Calu3 (cell line): ENCODE results near the gene GLCE. TPM values are rescaled to one million over a fixed set of nuclear protein-coding genes. Genes with fewer than 3 reads are reported as not detected.

Experiments used
- BruUV-seq: library from RNA; stranded (reverse); fragments of 400-500 nt; replicated peaks from 2 replicates; lab custom pipeline; 2021; lab: Mats Ljungman, UMichigan
- CTCF ChIA-PET: fragments of 300-600 bp; sonication (Branson Sonifier 250); formaldehyde crosslinking; loops from one replicate; lab custom pipeline; 2022; ENCODE audit warnings: antibody characterized with exemption; lab: Charles Lee
- DNase-seq: peaks from one replicate; pipeline ENCODE4 v3.0.0; 2022
- H3K27ac Mint-ChIP-seq: one replicate; pipeline ENCODE4 v1.8.0; 2022; ENCODE audit warnings: mixed read lengths; ENCODE audit not compliant: unreplicated experiment
- H3K27me3 Mint-ChIP-seq: one replicate; pipeline ENCODE4 v1.8.0; 2022; ENCODE audit warnings: mixed read lengths; ENCODE audit not compliant: unreplicated experiment
- H3K36me3 Mint-ChIP-seq: one replicate; pipeline ENCODE4 v1.8.0; 2022; ENCODE audit warnings: mild to moderate bottlenecking, moderate library complexity, mixed read lengths; ENCODE audit not compliant: insufficient read depth, unreplicated experiment
- H3K4me1 Mint-ChIP-seq: one replicate; pipeline ENCODE4 v1.8.0; 2022; ENCODE audit warnings: mild to moderate bottlenecking, low read depth, mixed read lengths; ENCODE audit not compliant: unreplicated experiment
- H3K4me3 Mint-ChIP-seq: one replicate; pipeline ENCODE4 v1.8.0; 2022; ENCODE audit warnings: mild to moderate bottlenecking, low read depth, moderate library complexity, mixed read lengths; ENCODE audit not compliant: unreplicated experiment
- H3K9me3 Mint-ChIP-seq: one replicate; pipeline ENCODE4 v1.8.0; 2022; ENCODE audit warnings: low read depth, mixed read lengths; ENCODE audit not compliant: unreplicated experiment
- CTCF ChIP-seq: fragments of 200-600 bp; IDR thresholded peaks from one replicate; pipeline ENCODE4 v1.8.0; 2022; ENCODE audit warnings: antibody characterized with exemption; ENCODE audit not compliant: unreplicated experiment
- intact Hi-C: fragments of 100-400 bp; cut with micrococcal nuclease; formaldehyde crosslinking; loops from one replicate; pipeline ENCODE4 v1.10.0; 2022; ENCODE audit not compliant: unreplicated experiment
- total RNA-seq: library from RNA; stranded (reverse); gene quantifications from 2 replicates; pipeline ENCODE4 v1.2.3, GENCODE V29; 2022

Gene GLCE
- total RNA-seq, 1 experiment from 2014 or later: 22.4 TPM

- no peak for DNase-seq
- Mint-ChIP-seq H3K4me3 (no peak overlapping the region), H3K27me3 (no peaks in the 10 kb centered on the region), H3K36me3 (peaks cover 6% of the 10 kb centered on the region), H3K4me1 (peaks cover 17% of the 10 kb centered on the region), H3K27ac (no peak overlapping the region), H3K9me3 (no peaks in the 10 kb centered on the region)
- intact Hi-C loops: no loop called here
- CTCF ChIA-PET: no interaction called here
- no peak for TF ChIP-seq CTCF
- BruUV-seq: no TSS peak
Observed at GRCh38 chr15:69320977-69321554, 160.6 kb downstream of the GLCE start.

Other genes starting within 250 kb of the GLCE start
- not detected in 2 replicates for gene SPESP1, start 230.1 kb upstream of the GLCE start, total RNA-seq
- 0.14 and 0.20 TPM in 2 replicates for gene NOX5, start 145.9 kb upstream of the GLCE start, total RNA-seq
- 1.8 and 2.5 TPM in 2 replicates for gene PAQR5, start 138.3 kb downstream of the GLCE start, total RNA-seq